IMR-90 (cell line): Measurements from ENCODE around the gene APOB. TPM values are rescaled to one million over a fixed set of nuclear protein-coding genes. Genes with fewer than 3 reads are reported as not detected.

Experiments used
- ATAC-seq: fragments of 200-7000 bp; cut with Tn5 transposase; 2 replicates; pipeline ENCODE4 v1.9.1; 2020; ENCODE audit warnings: low read depth, mild to moderate bottlenecking, moderate library complexity
- BruUV-seq: library from RNA; stranded (reverse); fragments of 400-500 nt; replicated peaks from 2 replicates; lab custom pipeline; 2021; lab: Mats Ljungman, UMichigan
- CTCF ChIA-PET: fragments of 300-600 bp; formaldehyde crosslinking; extraction: SDS; loops from one replicate; lab custom pipeline; 2021; ENCODE audit warnings: antibody characterized with exemption; lab: Yijun Ruan, JAX
- POLR2A ChIA-PET: fragments of 300-600 bp; sonication (Branson Sonifier 250); formaldehyde crosslinking; loops from one replicate; lab custom pipeline; 2022; ENCODE audit warnings: antibody characterized with exemption; ENCODE audit not compliant: unreplicated experiment; lab: Charles Lee
- DNase-seq: peaks from one replicate; pipeline ENCODE4 v3.0.0; 2013
- H2AFZ ChIP-seq: replicated peaks from 2 replicates; pipeline ENCODE3; 2013; ENCODE audit warnings: low read length, mild to moderate bottlenecking; ENCODE audit not compliant: poor library complexity
- H2AK5ac ChIP-seq: 2 replicates; pipeline ENCODE4 v1.6.1; 2013; ENCODE audit warnings: low read depth, low read length, inconsistent platforms
- H2AK9ac ChIP-seq: replicated peaks from 2 replicates; pipeline ENCODE3; 2013; ENCODE audit warnings: mild to moderate bottlenecking, low read depth, low read length, moderate library complexity; ENCODE audit not compliant: poor library complexity
- H2BK120ac ChIP-seq: 2 replicates; pipeline ENCODE4 v1.6.1; 2013; ENCODE audit warnings: low read depth, low read length, inconsistent platforms
- H2BK15ac ChIP-seq: 3 replicates; pipeline ENCODE4 v1.6.1; 2013; ENCODE audit warnings: low read depth, low read length, inconsistent platforms
- H2BK20ac ChIP-seq: 2 replicates; pipeline ENCODE4 v1.6.1; 2013; ENCODE audit warnings: low read depth, mild to moderate bottlenecking, inconsistent platforms, low read length, moderate library complexity
- H2BK5ac ChIP-seq: 2 replicates; pipeline ENCODE4 v1.6.1; 2013; ENCODE audit warnings: mild to moderate bottlenecking, low read depth, low read length, inconsistent platforms; ENCODE audit not compliant: poor library complexity, severe bottlenecking
- H3K14ac ChIP-seq: replicated peaks from 2 replicates; pipeline ENCODE4 v1.6.1; 2013; ENCODE audit warnings: low read depth, low read length, inconsistent platforms
- H3K18ac ChIP-seq: 2 replicates; pipeline ENCODE4 v1.6.1; 2013; ENCODE audit warnings: low read depth, low read length, control low read depth
- H3K23ac ChIP-seq: 2 replicates; pipeline ENCODE4 v1.6.1; 2013; ENCODE audit warnings: low read depth, low read length, inconsistent platforms
- H3K27ac ChIP-seq: 2 replicates; pipeline ENCODE4 v1.5.1; 2013; ENCODE audit warnings: mild to moderate bottlenecking, control low read depth, low read length; ENCODE audit not compliant: insufficient read depth
- H3K27me3 ChIP-seq: 2 replicates; pipeline ENCODE4 v1.6.1; 2013; ENCODE audit warnings: low read length; ENCODE audit not compliant: control insufficient read depth, insufficient read depth
- H3K36me3 ChIP-seq: 2 replicates; pipeline ENCODE4 v1.6.1; 2013; ENCODE audit warnings: low read length, mixed read lengths; ENCODE audit not compliant: control insufficient read depth, insufficient read depth
- H3K4ac ChIP-seq: 2 replicates; pipeline ENCODE4 v1.6.1; 2013; ENCODE audit warnings: low read depth, low read length, inconsistent platforms
- H3K4me1 ChIP-seq: 2 replicates; pipeline ENCODE4 v1.6.1; 2013; ENCODE audit warnings: low read length, mixed read lengths; ENCODE audit not compliant: control insufficient read depth, insufficient read depth
- H3K4me2 ChIP-seq: 2 replicates; pipeline ENCODE4 v1.6.1; 2013; ENCODE audit warnings: low read depth, mild to moderate bottlenecking, control low read depth, low read length, moderate library complexity
- H3K4me3 ChIP-seq: 2 replicates; pipeline ENCODE4 v1.5.1; 2013; ENCODE audit warnings: low read depth, mild to moderate bottlenecking, control low read depth, low read length, moderate library complexity; ENCODE audit not compliant: insufficient read depth
- H3K56ac ChIP-seq: 2 replicates; pipeline ENCODE4 v1.6.1; 2013; ENCODE audit warnings: low read length, inconsistent platforms; ENCODE audit not compliant: insufficient read depth; ENCODE audit errors: extremely low read depth
- H3K79me1 ChIP-seq, 2 experiments: 2 replicates each; pipeline ENCODE4 v1.6.1; 2013; ENCODE audit warnings: low read length in 2 of 2, inconsistent platforms in 1 of 2, low read depth in 1 of 2
- H3K9ac ChIP-seq: 2 replicates; pipeline ENCODE4 v1.6.1; 2013; ENCODE audit warnings: low read depth, low read length, control low read depth
- H3K9me1 ChIP-seq: 2 replicates; pipeline ENCODE4 v1.6.1; 2013; ENCODE audit warnings: low read length, inconsistent platforms; ENCODE audit not compliant: insufficient read depth
- H3K9me3 ChIP-seq: 2 replicates; pipeline ENCODE4 v1.6.1; 2013; ENCODE audit warnings: low read length; ENCODE audit not compliant: control insufficient read depth, insufficient read depth
- H4K20me1 ChIP-seq: 2 replicates; pipeline ENCODE4 v1.6.1; 2013; ENCODE audit warnings: low read length, inconsistent platforms; ENCODE audit not compliant: insufficient read depth
- H4K5ac ChIP-seq: 2 replicates; pipeline ENCODE4 v1.6.1; 2013; ENCODE audit warnings: mild to moderate bottlenecking, low read depth, low read length, control low read depth
- H4K8ac ChIP-seq, 2 experiments: 2 replicates each; pipeline ENCODE4 v1.6.1; 2013; ENCODE audit warnings: low read depth in 2 of 2, low read length in 2 of 2, control low read depth in 1 of 2, inconsistent platforms in 1 of 2
- H4K91ac ChIP-seq: 2 replicates; pipeline ENCODE4 v1.6.1; 2013; ENCODE audit warnings: low read depth, low read length, inconsistent platforms; ENCODE audit not compliant: insufficient read depth
- CHD1 ChIP-seq: IDR thresholded peaks from 2 replicates; pipeline ENCODE4 v1.6.1; 2012; ENCODE audit warnings: low read depth, low read length, improper control_type of control experiment
- CTCF ChIP-seq: conservative IDR thresholded peaks from 2 replicates; pipeline ENCODE4 v1.5.1; 2012; ENCODE audit warnings: mild to moderate bottlenecking, low read depth, low read length, improper control_type of control experiment
- MXI1 ChIP-seq: IDR thresholded peaks from 2 replicates; pipeline ENCODE4 v1.6.1; 2012; ENCODE audit warnings: low read depth, mild to moderate bottlenecking, low read length, moderate library complexity, borderline replicate concordance
- WGBS, 2 experiments: methylation state at CpG; one replicate each; pipeline versions ENCODE4 v1.1.5 to v1.1.7; 2013; ENCODE audit warnings: missing lambda C conversion rate in 2 of 2; ENCODE audit not compliant: insufficient read length in 1 of 2; ENCODE audit errors: extremely low coverage in 2 of 2; 5-methylcytosine and 5-hydroxymethylcytosine counted together
- dilution Hi-C: fragments of 300-500 bp; cut with HindIII; formaldehyde crosslinking; loops from one replicate; pipeline ENCODE4 v1.14.3; 2018; ENCODE audit warnings: low sequenced_read_pairs; ENCODE audit not compliant: unreplicated experiment
- in situ Hi-C: fragments of 300-500 bp; cut with MboI; formaldehyde crosslinking; loops from 3 replicates; pipeline ENCODE4 v1.14.3; 2019; ENCODE audit warnings: low sequenced_read_pairs, inconsistent platforms, mixed read lengths
- intact Hi-C: fragments of 100-400 bp; cut with micrococcal nuclease; formaldehyde crosslinking; loops from 2 replicates; pipeline ENCODE4 v1.10.0; 2022
- polyA plus RNA-seq, 3 experiments: library from polyadenylated mRNA; depleted of rRNA; stranded (reverse); fragments of >200 nt; gene quantifications; 2 replicates each; pipeline ENCODE4 v1.2.3, GENCODE V29; 2012; ENCODE audit warnings: low replicate concordance in 1 of 3
- total RNA-seq: library from RNA; depleted of rRNA; stranded (reverse); fragments of >200 nt; gene quantifications from 2 replicates; pipeline ENCODE4 v1.2.3, GENCODE V29; 2012

The APOB gene
- total and polyA plus RNA-seq, 2 of the 4 experiments (the other 2 are of a cell fraction) = under 0.01 TPM; not detected in 1

GRCh38 chr2:20972792-20973565 lies 70.9 kb downstream of the APOB start:
- ChIA-PET POLR2A (no interaction called here), CTCF (interaction anchor here (1.4 to 2.0 kb wide), 2 partner anchors 10 to 11 kb away, joined by 3 to 4 read pairs; no protein-coding TSS in a partner anchor)
- WGBS, 2 experiments = no CpG with 5 or more reads among the region's 2 CpGs
- Histone ChIP-seq H3K4me2 (no peak overlapping the region), H2BK5ac (no peak overlapping the region), H2BK20ac (no peak overlapping the region), H2BK120ac (no peak overlapping the region), H3K4ac (no peak overlapping the region), H3K14ac (no peak overlapping the region), H3K4me3 (no peak overlapping the region), H3K27me3 (peaks cover 1% of the 10 kb centered on the region), H2AK5ac (no peak overlapping the region), H2AK9ac (no peak overlapping the region), H3K56ac (no peak overlapping the region), H3K4me1 (no peaks in the 10 kb centered on the region), H4K8ac (no peak overlapping the region), H4K91ac (no peak overlapping the region), H2BK15ac (no peak overlapping the region), H2AFZ (no peak overlapping the region), H3K9me1 (no peaks in the 10 kb centered on the region), H3K79me1 (no peaks in the 10 kb centered on the region), H3K23ac (no peak overlapping the region), H4K20me1 (no peaks in the 10 kb centered on the region), H3K36me3 (no peaks in the 10 kb centered on the region), H3K9me3 (no peaks in the 10 kb centered on the region), H3K9ac (no peak overlapping the region), H4K5ac (no peak overlapping the region), H3K27ac (no peak overlapping the region), H3K18ac (no peak overlapping the region)
- TF ChIP-seq CHD1 (no peak), MXI1 (no peak), CTCF (no peak)
- intact Hi-C loops = no loop called here
- in situ Hi-C loops = no loop called here
- DNase-seq (no peak), ATAC-seq (no peak)
- BruUV-seq = no TSS peak
- dilution Hi-C loops = no loop called here
